Kidney epithelial cell (primary cell): Measurements from ENCODE around the gene BMAL1. TPM values are rescaled to one million over a fixed set of nuclear protein-coding genes. Genes with fewer than 3 reads are reported as not detected.

Experiments used
- DNase-seq: peaks from one replicate; pipeline ENCODE4 v3.0.0-alpha.2; 2010; ENCODE audit warnings: low read depth
- H3K27me3 ChIP-seq: 2 replicates; pipeline ENCODE4 v1.6.0; 2011; ENCODE audit warnings: low read length; ENCODE audit not compliant: control insufficient read depth, insufficient read depth
- H3K36me3 ChIP-seq: 2 replicates; pipeline ENCODE4 v1.5.1; 2011; ENCODE audit warnings: low read length; ENCODE audit not compliant: control insufficient read depth, insufficient read depth
- H3K4me3 ChIP-seq: 2 replicates; pipeline ENCODE4 v1.5.1; 2011; ENCODE audit warnings: low read depth, mild to moderate bottlenecking, control low read depth, low read length
- CTCF ChIP-seq: IDR thresholded peaks from 2 replicates; pipeline ENCODE4 v1.5.1; 2011; ENCODE audit warnings: mild to moderate bottlenecking, moderate library complexity, low read length, control low read depth, inconsistent platforms; ENCODE audit not compliant: insufficient read depth, poor library complexity, severe bottlenecking
- total RNA-seq: library from RNA; depleted of rRNA; stranded (reverse); fragments of >200 nt; gene quantifications from 2 replicates; pipeline ENCODE4 v1.2.3, GENCODE V29; 2015

Gene BMAL1
- total RNA-seq, 1 donor from 2014 or later = 15.0 TPM

- Histone ChIP-seq H3K36me3 (no peaks in the 10 kb centered on the region), H3K27me3 (no peaks in the 10 kb centered on the region), H3K4me3 (no peak overlapping the region)
- no peak for DNase-seq
- no peak for TF ChIP-seq CTCF
Observed at GRCh38 chr11:13269775-13270174, 7.8 kb upstream of the BMAL1 start.

- no peak for DNase-seq
- no peaks in the 10 kb centered on the region for H3K36me3 ChIP-seq
- no peaks in the 10 kb centered on the region for H3K27me3 ChIP-seq
- TF ChIP-seq CTCF = no peak
- no peak overlapping the region for H3K4me3 ChIP-seq
Observed at GRCh38 chr11:13271060-13271693, 6.4 kb upstream of the BMAL1 start.

GRCh38 chr11:13276454-13276831 is 1.1 kb upstream of the BMAL1 start:
- Histone ChIP-seq H3K36me3 (no peaks in the 10 kb centered on the region), H3K4me3 (peak overlapping the region; percentile 93), H3K27me3 (peaks cover 8% of the 10 kb centered on the region)
- no peak for DNase-seq
- TF ChIP-seq CTCF = no peak

- TF ChIP-seq CTCF = no peak
- peak; percentile 87 for DNase-seq
- Histone ChIP-seq H3K36me3 (no peaks in the 10 kb centered on the region), H3K27me3 (peaks cover 8% of the 10 kb centered on the region), H3K4me3 (peak overlapping the region; percentile 93)
Observed at GRCh38 chr11:13276832-13277767, 490 bp upstream of the BMAL1 start.

GRCh38 chr11:13278609-13279486 is 1.3 kb downstream of the BMAL1 start:
- no peak for DNase-seq
- Histone ChIP-seq H3K27me3 (peaks cover 8% of the 10 kb centered on the region), H3K4me3 (peak overlapping the region; percentile 87), H3K36me3 (no peaks in the 10 kb centered on the region)
- no peak for TF ChIP-seq CTCF
